AG08396 (cell line): Measurements from ENCODE around the gene CBARP.

ENCODE experiments used
- DNase-seq: peaks from one replicate; pipeline ENCODE4 v3.0.0; 2012; ENCODE audit warnings: low spot score, mixed read lengths

The CBARP gene

DNA sequence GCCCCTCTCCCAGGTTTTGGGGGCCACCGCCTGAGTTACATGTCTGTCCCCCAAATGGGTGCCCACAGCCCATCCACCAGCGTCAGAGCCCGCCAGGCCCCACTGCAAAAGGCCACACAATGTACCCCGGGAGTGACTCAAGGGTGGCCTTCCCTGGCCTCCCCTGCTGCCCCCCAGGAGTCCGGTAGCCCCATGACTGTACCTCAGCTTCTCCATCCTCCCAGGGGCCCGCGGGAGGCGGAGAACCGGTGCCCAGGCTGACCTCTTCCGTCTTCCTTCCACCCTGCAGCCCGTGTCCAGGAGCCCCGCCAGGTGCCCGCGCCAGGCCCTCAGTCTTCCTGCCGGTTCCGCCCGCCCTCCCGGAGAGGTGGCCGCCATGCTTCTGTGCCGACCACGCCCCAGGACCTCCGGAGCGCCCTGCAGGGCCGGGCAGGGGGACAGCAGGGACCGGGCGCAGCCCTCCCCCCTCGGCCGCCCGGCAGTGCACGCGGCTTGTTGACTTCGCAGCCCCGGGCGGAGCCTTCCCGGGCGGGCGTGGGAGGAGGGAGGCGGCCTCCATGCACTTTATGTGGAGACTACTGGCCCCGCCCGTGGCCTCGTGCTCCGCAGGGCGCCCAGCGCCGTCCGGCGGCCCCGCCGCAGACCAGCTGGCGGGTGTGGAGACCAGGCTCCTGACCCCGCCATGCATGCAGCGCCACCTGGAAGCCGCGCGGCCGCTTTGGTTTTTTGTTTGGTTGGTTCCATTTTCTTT lies 10.3 kb downstream of the CBARP start:
- DNase-seq = no peak

DNA sequence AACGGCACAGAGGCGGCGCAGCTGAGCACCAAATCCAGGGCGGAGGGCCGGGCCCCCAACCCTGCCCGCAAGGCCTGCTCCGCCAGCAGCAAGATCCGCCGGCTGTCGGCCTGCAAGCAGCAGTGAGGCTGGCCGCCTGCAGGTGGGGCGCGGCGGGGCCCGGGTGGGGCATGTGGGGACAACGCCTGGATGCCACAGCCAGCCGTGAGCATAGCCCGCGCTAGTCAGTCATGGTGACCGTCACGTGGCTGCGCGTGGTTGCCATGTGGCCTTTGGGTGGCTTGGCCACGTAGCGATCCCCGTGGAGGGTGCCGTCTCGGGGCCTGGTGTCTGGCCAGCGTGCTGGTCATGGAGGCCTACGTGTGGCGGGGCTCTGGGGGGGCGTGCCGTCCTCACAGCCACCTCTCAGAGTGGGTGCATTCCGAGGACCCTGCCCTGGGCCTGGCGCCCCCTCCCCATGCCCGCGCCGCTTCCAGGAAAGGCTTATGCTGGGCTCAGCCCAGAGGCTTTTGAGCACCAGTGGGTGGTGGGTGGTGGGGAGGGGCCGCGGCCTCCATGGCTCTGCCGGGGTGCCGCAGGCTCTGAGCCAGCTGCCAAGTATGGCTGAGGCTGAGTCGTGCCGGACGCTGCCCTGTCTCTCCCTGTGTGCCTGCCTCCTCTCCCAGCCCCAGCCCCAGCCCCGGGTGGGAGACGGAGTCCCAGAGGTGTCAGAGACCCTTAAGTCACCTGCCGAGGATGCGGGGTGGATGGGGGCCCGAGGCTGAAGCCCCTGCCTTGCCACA lies 11.1 kb downstream of the CBARP start:
- DNase-seq = no peak

DNA sequence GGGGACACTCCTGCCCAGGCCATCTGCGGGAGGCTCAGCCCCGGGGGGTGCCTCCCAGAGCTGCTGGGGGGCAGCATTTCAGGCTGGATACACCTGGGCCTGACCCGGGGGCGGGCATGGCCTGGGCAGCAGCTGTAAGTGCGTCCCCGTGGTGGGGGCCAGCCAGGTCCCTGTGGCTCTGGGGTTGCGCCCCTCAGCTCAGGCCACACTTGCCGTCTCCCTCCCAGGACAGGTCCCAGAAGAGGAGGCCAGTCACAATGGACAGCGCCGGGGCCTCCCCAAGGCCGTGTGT lies 11.6 kb downstream of the CBARP start:
- DNase-seq = no peak

DNA sequence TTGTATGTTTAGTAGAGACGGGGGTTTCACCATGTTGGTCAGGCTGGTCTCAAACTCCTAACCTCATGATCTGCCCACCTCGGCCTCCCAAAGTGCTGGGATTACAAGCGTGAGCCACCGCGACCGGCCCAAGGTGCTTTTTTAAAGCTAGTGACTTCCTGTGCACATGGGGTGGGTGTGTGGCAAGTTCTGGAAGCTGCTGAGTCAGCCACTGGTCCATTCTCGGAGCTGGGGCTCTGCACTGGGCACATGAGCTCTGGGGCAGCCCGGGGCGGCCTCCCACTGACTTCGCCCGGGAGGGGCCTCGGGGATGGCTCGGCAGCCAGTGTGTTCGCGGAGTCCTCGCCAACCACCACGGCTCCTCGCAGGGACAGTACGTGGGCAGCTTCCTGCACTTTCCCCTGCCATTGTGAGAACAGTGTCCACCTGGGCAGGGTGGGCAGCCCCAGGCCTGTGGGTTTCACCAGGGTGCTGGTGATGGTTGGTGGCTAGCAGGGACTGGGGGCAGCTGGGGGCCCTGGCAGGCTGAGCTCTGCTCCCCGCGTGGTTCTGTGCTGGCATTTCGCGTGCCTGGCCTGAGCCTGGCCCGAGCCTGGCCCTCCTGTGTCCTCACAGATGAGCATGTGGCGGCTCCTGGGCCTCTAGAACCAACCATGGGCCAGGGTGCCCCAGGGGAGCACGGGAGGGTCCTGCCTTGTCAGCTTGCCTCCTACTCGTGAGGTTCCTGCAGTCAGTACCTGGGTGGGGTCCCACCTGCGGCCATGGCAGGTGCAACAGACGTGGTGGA lies 12.2 kb downstream of the CBARP start:
- no peak for DNase-seq

DNA sequence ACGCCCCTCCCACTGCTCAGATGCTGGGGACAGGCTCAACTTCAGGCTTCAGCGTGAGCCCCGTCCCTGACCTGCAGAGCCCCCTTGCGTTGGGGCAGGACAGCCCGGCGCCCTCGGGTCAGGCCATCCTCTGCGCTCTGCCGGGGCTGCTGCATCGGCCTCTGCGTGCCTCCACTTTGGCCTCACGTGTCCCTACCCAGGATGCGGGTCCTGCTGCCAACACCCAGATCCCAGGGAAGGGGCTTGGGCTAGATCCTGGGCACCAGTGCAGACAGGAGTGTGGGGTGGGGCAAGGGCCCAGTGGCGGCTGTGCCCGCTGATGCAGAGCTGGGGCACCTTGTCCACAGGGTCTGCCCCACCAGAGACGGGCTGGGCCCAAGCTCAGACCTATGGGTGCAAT lies 13.0 kb downstream of the CBARP start:
- no peak for DNase-seq

DNA sequence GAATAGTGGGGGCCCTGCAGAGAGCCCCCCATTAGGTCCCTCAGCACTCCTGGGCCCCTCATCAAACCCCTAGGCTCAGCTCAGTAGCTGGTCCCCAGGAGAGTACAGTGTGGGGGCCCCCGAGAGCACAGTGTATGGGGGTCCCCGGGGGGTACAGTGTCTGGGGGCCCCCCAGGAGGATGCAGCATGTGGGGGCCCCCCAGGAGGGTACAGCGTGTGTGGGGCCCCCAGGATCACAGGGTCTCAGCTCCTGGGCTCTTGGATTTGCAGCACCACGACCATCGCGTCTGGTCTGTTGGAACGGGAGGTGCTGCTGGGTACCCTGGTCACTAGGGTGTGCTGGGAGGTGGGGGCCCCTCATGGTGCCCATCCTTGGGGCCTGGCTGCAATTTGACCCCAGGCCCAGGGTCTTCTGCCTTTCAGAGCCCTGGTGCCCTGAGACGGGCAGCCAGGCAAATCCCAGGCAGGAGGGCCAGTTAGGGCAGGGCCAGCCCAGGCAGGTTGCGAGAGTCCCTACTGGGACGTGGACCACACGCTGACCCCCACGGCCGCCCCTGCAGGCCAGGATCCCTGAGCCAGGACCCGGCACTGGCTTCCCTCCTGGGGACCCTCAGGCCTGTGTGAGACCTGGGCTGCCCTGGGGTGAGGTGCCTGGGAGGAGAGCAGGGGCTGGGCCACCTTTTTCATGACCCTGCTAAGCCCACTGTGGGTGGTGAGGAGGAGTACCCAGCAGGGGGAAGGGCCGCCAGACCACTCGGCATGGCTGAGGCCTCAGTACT lies 13.6 kb downstream of the CBARP start:
- no peak for DNase-seq

DNA sequence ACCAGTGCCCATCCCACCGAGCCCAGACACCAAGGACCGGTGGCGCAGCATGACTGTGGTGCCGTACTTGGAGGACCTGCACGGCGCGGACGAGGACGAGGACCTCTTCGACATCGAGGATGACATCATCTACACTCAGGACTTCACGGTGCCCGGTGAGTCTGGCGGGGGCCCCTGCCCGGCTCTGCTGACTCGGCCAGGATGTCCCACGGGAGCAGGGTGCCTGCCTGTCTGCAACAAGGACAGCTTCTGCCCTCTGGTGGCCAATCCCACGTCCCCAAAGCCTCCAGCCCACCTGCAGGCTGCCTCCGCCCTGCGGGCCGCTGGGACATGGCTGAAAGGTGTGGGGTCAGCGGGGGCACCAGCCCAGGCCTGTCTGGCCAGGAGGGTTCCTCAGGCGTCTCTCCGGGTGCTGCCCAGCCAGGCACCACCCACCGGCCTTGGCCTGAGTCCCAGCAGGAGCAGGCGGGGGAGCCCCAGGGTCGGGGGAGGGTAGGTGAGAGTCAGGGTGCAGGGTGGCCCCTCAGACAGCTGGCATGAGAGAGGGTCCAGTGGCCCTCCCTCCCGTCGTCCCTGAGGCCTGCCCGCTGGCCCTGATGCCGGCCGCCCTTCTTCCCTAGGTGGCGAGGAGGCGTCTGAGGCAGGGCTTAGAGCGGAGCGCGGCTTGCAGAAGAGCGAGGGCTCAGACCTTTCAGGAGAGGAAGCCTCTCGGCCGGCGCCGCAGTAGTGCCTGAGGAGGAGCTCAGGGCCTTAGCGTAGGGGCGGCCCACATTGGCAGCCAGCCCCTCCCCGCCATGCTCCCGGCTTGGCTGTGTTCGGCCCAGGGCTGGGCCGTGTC lies 14.6 kb downstream of the CBARP start:
- peak; percentile 69 for DNase-seq

DNA sequence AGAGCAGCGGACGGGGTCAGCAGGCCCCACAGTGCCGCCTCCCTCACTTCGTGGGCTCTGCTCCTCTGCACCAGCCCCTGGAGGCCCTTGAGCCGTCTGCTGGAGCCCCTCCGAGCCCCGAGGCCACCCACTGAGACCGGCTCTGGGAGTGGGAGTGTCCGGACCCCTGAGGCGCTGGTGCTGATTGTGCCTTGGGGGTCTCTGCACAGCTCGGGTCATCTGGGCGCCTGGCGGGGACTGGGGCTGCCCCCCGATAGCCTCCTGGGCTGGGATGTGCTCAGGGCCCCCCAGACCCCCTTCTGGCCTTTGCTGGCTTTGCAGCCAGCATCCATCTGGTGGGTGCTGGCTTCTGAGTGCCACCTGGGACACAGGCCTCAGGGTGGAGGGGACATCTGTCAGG lies 15.4 kb downstream of the CBARP start:
- DNase-seq = no peak

DNA sequence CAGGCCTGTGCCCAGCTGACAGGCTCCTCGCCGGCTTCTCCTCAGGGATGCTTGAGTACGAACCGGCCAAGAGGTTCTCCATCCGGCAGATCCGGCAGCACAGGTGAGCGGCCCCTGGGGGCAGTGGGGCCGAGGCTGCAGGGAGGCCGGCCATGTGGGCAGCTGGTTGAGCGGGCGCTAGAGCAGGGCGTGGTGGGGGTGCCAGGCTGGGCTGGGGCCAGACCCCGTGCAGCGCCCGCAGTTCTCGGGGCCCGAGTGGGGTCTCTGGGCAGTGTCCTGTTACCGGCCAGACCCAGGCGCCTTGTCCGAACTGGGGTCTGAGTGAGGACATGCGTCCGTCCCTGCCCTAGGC lies 15.9 kb downstream of the CBARP start:
- DNase-seq = no peak

DNA sequence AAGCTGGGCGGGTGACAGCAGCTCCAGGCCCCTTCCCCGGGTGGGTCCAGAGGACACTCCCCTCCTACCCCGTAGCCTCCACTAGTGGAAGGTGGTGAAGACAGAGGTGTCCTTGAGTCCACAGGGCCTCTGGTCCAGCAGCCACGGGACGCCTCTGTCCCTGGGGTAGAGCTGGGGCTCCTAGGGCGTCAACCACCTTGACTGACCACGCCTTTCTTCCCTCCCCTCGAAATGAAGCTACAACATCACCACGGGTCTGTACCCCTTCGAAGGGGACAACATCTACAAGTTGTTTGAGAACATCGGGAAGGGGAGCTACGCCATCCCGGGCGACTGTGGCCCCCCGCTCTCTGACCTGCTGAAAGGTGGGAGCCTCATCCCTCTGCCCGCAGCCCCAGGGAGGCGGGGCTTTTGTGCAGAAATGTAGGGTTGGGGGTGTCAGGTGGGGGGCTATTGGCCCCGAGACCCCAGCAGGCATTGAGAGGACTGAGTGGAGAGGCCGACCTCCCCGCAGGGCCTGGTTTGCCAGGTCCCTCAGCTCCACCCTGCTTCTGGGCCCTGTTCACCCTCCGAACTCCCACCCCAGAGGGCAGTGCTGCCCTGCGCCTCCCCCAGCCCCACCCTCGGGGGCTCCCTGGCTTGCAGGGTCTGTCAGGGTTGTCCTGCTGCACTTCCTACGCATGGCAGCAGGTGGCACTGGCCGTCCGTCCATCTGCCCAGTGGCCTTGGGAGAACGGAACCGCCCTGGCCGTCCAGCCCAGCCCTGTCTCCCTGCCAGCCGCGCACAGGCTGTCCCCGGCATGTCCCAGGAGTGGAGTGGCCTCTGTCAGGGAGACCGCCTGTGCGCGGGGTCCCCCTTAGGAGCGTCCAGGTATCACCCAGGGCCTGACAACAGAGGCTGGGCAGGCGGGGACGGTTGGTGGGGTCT lies 16.6 kb downstream of the CBARP start:
- peak; percentile 90 for DNase-seq

DNA sequence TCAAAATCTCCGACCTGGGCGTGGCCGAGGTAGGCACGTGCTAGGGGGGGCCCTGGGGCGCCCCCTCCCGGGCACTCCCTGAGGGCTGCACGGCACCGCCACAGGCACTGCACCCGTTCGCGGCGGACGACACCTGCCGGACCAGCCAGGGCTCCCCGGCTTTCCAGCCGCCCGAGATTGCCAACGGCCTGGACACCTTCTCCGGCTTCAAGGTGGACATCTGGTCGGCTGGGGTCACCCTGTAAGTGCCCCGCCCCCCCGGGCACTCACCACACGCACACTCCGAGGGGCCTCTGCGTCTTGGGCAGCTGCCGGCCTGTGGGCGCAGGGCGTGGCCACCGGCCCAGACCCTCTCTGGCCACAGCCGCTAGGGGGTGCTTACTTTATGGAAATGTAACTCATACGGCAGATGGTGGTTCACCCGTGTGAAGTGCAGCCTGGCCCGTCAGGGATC lies 17.3 kb downstream of the CBARP start:
- no peak for DNase-seq

DNA sequence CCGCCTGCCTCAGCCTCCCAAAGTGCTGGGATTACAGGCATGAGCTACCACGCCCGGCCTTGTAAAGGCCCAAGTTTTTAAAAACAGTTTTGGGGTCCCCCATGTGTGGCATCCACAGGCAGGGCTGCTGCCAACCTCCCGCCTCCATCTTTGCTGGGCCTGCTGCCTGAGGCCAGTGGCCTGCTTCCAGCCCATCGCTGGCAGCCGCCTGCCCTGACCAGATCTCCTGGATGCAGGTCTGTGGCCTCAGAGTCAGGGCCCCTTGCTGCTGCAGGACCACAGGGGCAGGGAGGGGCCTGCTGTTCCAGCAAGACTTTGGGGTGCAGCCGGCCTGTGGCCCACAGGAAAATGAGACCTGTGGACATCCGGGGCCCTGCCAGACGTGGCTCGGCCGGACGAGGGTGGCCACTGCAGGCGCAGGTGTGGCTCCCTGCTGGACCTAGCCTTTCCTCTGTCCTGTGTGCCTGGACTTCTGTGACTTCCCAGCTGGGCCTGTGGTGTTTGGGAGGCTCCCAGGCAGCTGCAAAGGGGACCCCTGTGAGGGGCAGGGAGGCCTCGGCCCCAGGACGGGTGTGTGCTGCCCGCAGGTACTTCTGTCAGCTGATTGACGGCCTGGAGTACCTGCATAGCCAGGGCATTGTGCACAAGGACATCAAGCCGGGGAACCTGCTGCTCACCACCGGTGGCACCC lies 17.9 kb downstream of the CBARP start:
- no peak for DNase-seq

DNA sequence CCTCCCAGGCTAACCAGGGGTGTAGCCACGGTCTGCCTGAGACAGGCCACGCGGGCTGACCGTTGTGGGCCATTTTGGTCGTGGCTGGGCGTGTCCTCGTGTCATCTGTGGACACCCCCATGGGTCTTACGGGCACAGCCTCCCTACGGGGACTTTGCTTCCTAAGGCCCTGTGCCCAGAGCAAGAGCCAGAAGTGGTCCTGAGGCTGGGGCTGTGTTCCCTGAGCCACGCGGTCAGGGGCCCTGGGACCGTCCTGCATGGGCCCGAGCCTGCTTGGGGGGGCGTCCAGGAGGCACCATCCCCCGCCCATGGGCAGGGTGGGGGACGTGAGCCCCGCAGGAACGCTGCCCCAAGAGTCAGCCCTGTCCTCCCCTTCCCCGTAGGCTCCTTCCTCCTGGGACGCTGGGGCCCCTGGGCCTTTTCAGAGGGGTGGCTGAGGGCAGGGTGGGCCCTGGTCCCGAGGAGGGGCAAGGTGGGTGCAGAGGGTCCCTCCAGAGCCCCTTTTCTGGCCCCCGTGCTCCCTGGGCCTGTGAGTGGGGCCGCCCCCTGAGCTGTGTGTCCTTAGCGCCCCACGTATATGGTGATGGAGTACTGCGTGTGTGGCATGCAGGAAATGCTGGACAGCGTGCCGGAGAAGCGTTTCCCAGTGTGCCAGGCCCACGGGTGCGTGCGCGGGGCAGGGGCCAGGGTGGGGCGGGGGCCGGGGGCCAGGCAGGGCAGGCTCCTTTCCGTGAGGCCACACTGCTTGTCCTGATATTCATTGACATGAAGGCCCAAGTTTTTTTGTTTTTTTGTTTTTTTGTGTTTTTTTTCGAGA lies 18.8 kb downstream of the CBARP start:
- DNase-seq = no peak

DNA sequence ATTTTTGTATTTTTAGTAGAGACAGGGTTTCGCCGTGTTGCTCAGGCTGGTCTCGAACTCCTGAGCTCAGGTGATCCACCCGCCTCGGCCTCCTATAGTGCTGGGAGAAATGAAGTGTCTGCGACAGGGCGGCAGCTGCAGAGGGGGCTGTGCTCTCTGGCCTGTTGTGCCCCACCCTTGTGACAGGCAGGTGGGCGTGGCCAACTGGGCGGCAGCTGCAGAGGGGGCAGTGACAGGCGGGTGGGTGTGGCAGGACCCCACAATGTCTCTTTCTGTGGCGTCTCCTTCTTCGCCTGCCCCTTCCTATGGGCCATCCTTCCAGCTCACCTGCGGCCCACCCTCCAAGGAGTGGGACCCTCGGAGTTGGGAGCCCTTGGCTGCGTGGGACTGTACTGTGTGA lies 20.4 kb downstream of the CBARP start:
- no peak for DNase-seq

DNA sequence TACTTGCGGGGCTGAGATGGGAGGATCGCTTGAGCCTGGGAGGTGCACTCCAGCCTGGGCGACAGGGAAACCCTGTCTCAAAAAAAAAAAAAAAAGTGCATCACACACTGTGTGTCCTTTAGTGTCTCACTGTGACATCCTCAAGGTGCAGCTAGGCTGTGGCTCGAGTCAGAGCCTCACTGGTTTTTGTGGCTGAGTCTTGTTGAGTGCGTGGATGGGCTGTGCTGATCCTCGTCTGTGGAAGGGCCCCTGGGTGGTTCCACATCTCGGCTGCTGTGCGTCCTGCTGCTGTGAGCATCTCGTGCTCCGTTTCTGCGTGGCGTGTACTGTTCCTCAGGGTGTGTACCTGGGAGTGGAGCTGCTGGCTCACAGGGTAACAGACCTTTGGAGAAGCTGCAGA lies 21.0 kb downstream of the CBARP start:
- DNase-seq = no peak

DNA sequence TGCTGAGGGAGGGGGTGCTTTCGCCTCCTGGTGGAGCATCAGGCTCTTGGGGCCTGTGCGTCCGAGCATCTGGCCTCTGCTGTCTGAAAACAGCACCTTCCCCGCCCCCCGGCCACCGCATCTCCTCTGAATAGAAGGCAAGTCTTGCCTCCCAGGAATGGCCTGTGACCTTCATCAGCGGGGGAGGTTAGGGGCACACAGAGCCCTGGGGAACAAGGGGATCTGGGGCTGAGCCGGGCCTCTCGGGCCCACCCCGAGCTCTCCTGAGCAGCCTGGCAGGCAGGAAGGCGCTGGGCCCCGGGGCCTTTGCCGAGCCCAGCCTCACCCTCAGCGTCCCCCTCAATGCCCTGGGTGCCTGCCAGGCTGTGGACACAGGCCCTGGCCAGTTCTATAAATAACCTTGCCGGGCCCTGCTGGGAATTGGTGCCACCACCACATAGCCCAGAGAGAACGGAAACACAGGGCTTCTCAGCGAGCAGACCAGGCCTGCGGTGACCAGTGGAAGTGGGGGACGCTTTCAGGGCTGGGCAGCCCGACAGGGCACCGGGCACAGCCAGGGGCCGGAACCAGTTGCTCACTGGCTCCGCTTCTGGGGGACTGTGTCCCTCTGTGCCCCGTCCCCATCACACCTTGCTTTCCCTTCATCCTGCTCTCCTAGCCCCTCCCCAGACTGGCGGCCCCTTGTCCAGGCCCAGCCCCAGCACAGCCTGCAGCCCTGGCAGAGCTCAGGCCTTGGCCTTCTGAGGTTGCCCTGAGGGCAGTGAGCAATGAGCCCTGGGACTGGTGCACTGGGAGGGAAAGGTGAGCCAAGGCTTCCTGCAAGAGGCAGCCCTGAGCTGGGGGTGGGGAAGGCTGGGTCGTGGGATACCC lies 22.7 kb downstream of the CBARP start:
- peak; percentile 77 for DNase-seq

DNA sequence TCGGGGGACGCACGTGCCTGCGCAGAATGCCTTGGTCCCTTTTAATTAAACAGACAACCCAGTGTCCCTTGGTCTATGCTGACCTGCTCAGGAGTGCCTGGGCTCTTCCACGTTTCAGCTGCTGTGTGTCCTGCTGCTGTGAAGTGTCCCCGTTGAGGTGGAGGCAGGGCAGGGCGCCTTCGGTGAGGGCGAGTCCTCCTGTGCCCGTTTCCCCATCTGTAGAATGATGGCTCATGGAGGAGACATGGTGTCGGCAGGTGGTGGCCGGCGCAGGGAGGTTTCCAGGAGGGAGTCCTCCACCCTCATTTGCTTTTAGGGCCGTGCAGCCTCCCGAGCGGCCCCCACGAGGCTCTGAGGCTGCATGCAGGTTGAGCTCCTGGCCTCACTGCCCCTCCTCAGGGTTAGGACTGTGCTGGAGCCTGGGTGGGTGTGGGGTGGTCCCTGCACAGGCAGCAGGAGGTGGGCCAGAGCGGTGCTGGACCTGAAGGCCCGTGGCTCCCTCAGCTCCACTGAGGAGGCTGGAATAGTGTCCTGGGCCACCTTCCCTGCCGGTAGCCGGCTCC lies 23.4 kb downstream of the CBARP start:
- DNase-seq = no peak
